GM18858 (cell line): Measurements from ENCODE around the gene SYTL3.
"Not testable (repeated sequence)": the region's sequence is repeated elsewhere in the genome, so short reads cannot be mapped to it uniquely, and the experiment has no call there.

Experiments
- ATAC-seq: cut with Tn5 transposase; IDR thresholded peaks from one replicate; pipeline ENCODE4 v1.9.1; 2021; ENCODE audit not compliant: unreplicated experiment

The SYTL3 gene

GRCh38 chr6:158661156-158661685 lies 11.4 kb downstream of the SYTL3 start:
- no peak for ATAC-seq

DNA sequence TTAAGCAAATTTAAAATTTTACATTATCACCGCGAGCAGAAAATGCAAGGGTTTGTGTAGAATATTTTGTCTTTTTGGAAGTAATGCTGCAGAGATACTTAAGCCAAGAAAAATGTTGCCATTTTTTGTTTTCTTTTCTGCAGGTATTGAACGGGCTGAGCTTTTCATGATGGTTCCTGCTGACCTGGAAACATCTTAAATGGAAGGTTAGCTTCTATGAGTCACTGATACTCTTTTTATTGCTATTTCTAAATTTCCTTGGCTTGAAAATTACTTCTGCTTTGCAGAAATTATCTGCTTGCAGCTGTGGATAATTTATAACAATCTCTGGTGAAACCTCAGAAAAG lies 12.7 kb downstream of the SYTL3 start:
- no peak for ATAC-seq

DNA sequence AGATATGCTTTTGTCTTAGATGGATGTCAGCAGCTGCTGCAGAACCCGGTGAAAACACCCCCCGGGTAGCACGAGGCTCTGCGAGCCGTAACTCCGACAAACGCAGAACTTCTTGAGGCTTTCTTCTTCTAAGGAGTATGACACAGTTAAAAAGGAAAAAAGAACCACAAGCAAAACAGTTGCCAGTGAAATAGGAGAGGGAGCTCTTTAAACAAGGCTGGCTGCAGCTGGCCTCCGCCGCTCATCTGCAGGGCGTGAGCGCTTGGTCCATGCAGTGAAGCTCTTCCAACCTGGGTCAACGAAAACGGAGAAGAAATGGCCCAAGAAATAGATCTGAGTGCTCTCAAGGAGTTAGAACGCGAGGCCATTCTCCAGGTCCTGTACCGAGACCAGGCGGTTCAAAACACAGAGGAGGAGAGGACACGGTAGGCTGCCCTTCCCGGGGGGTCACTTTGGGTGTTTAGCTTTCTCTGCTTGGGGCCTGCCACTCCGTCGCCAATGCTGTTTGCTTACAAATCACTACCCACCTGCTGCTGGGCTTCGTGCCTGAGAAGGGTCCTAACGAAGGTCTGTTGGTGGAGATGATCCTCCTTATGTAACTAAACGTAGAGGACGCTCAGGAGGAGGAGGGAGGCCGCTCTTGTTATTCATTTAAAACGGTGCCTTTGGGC lies 13.2 kb downstream of the SYTL3 start:
- ATAC-seq, result no peak

DNA sequence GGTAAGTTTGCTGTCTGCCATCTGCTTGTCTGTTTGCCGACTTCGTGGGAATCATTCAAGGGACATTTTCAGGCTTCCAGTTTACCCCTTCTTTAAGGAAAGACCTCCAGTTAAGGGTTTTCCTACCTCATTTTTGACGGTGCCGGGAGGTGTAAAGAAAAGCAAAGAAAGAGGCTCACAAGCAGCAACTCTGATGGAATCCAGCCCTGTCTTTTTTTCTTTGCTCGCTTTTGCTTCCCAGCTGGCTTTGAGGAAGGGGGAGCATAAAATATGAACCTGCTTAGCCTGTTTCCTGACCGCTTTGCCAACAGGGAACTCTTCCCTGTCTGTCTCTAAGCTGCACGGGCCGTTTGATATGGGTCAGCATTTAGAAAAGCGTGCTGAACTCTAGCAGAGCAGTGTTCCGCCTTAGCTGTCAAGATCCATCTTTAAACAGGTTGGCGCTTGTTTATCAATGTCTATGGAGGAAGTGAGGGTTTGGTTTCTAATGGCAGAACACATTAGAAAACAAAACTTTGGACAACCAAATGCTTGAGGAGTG lies 13.8 kb downstream of the SYTL3 start:
- no peak for ATAC-seq

DNA sequence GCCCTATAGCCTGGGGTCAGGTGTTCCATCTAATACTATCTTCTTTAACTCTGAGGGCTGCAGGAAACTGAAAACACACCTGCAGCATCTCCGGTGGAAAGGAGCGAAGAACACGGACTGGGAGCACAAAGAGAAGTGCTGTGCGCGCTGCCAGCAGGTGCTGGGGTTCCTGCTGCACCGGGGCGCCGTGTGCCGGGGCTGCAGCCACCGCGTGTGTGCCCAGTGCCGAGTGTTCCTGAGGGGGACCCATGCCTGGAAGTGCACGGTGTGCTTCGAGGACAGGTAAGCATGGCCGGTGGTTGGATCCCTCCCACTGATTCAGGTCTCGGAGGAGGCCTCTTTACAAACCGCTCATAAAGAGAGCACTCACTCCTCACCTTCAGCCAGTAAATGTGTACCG lies 15.5 kb downstream of the SYTL3 start:
- ATAC-seq, result no peak

GRCh38 chr6:158666628-158667359 lies 16.9 kb downstream of the SYTL3 start:
- no peak for ATAC-seq

DNA sequence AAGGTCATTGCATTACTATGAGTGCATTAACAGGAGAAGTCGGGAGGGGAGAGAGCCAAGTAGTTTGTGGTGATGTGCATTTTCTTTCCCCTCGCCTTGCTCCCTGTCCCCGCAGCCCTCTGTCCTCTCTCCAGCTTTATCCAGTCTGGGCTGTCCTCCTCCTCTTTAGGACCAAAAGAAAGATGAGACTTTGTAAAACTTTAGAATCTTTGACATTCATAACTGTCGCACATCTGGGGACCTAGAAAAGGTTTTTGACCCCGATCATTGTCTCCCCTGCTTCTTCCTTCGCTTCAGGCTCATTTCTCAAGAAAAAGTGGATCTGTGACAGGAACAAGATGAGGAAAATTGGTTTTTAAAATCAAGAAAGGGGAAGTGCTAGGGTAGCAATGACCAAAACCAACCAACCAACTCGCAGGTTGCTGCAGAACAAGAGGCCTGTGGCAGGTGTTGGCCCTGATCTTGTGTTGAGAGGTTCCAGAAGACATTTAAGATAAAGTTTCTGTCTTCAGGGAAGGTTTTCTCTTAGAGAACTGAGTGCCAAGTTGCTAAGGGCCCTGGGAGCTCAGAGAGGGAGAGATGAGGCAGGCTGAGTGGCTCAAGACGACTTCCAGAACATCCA lies 17.6 kb downstream of the SYTL3 start:
- ATAC-seq, result no peak

DNA sequence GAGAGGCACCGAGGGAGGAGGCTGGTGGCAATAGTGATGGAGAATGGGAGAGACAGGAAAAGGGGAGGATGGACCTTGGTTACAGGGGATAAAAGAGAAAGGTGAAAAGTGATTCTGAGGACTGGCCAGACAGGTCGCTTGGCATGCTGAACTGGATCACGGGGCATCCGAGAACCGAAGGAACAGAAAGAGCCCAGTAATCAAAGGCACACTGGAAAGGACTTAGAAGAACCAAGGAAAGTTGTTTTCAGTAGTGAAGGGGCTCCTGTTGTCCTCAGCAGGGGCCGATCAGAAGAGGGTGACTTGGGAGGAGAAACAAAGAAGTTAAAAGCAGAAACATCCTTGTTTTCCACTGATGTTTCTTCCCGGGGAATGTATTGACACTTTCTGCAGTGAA lies 18.9 kb downstream of the SYTL3 start:
- no peak for ATAC-seq

DNA sequence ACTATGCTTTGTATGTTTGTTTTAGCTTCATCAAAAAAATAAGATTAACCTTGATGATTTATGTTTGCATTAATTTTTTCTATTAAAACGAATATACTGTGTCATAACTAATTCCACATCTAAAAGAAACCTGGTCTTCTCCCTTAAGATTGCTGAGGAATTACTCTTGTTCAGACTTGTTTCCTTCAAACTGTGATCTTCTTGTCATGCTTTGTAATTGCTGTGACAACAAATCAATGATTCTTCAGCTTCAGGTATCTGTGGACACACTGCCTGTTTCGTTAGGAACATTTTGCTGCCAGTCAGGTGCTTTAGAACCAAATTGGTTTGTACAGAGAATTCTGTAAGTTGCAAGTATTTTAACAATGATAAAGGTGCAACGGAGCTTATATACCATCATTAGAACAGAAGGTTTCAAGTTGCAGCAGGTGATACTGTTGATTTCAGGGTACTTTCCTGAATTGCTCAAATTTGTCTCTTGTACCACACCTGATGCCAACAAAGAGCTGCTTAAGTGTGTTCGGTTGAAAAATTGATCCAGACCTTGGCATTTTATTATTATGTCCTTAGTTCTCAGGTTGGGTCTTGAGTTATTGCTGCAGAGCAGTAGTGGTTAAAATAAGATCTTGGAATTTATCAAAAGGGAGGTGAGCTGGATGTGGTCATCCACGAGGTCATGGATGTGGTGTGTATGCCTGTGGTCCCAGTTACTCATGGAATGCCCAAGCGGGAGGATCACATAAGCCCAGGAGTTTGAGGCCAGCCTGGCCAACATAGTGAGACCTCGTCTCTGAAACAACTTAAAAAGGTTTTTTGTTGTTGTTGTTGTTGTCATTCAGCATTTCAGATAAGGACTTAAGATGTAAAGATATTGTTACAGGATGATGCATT lies 19.5 kb downstream of the SYTL3 start:
- no peak for ATAC-seq

DNA sequence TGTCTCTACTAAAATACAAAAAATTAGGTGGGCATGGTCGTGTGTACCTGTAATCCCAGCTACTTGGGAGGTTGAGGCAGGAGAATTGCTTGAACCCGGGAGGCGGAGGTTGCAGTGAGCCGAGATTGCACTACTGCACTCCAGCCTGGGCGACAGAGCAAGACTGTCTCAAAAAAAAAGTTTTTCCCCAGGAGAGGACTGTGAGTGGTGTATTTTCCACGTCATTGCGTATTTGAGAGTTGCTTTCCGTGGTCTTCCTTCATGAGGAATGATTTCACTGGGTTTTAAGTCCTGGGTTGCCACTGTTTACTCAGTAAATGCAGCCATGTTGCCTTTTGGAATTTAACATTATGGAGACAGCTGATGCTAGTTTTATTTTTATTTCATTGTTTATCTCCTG lies 22.3 kb downstream of the SYTL3 start:
- not testable (repeated sequence) for ATAC-seq

- no peak for ATAC-seq
Measured at GRCh38 chr6:158672726-158673125, 22.9 kb downstream of the SYTL3 start.

- no peak for ATAC-seq
Measured at GRCh38 chr6:158674342-158675131, 24.7 kb downstream of the SYTL3 start.

- ATAC-seq, result not testable (repeated sequence)
Measured at GRCh38 chr6:158677094-158677493, 27.2 kb downstream of the SYTL3 start.

DNA sequence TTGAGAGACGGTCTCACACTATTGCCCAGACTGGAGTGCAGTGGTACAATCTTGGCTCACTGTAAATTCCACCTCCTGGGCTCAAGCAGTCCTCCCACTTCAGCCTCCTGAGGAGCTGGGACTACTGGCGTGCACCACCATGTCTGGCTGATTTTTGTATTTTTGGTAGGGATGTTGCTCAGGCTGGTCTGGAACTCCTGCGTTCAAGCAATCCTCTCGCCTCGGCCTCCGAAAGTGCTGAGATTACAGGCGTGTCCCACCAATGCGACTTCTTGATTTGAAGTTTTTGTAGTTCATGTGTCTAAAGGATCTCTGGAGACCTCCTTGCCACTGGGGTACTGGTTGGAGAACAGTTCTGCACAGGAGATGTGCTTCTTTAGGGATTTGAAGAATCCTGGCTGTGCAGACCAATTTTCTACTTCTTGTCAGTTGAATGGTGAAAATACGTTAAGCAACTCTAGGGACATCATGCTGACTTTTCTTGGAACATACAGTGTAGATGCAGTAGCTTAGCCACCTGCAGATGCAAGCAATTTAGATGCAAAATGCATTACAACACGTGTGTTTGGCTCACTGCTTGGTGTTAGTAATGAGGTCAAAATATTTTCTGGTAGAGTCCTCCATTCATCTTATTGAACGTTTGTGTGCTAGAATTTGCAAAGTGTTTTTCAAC lies 28.2 kb downstream of the SYTL3 start:
- ATAC-seq, result no peak

DNA sequence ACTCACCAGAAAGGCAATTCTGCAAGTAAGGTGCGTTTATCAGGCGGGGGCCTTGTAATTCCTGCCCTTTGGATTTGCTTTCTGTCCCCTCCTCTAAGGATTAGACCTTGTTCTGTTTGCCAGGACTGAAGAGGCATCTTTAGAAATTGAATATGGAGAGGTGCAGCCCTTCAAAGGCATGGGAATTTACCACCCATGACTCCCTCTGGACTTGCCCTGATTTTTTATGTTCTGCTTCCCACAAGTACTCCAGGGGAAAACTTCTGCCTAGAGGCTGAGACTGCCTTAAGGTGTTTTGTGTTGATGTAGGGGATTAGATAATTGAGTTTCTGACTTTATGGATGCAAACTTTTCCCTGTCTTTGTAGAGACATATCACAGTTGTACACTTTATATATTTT lies 30.2 kb downstream of the SYTL3 start:
- ATAC-seq, result no peak

DNA sequence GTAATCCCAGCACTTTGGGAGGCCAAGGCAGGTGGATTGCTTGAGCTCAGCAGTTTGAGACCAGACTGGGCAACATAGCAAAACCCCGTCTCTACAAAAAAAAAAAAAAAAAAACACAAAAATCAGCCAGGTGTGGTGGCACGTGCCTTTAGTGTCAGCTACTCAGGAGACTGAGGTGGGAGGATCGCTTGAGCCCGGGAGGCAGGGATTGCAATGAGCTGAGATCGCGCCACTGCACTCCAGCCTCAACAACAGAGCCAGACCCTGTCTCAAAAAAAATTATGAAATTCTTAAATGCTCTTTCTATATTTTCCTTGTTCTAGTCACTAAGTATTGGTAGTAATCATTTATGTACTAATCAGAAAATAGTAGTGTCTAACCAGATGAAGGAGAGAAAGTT lies 30.6 kb downstream of the SYTL3 start:
- no peak for ATAC-seq

DNA sequence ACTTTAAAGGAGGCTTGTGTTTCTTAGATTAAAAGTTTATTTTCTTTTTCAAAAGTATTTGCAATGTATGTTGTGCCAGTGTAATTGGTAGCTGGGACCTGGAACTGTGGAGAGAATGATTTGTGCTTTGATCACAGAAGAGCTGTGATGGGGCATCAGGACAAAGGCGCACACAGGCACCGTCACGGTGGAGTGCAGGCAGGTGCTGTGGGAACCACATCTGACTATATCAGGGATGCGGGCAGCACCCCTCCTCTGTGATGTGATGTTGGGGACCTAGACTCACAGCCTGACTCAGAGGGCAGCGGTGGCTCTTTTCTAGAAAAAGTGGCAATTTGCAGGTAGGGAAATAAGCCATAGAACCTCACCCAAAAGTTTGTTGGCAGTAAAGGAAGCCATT lies 34.5 kb downstream of the SYTL3 start:
- no peak for ATAC-seq

DNA sequence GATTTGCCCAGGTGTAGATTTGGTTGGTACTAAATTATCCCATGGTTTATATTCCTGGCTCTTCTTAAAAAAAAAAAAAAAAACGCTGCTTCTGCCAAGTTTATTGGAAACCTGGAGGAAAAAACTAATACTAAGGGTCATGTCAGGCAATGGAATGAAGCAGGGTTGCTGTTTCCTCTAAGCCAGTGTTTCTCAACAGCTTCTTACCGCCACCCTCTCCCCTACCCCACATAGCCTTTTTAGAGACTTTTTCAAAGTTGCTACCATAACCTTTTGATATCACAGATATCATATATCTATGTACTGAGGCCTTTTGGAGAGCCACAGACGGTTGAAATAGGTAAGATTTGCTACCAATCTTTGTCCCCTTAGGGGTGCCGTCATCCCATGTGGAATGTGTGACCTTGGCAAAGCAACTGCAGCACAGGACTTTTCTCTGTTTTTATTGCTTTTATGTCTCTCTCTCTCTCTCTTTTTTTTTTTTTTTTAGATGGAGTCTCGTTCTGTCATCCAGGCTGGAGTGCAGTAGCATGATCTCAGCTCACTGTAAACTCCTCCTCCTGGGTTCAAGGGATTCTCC lies 35.0 kb downstream of the SYTL3 start:
- no peak for ATAC-seq

DNA sequence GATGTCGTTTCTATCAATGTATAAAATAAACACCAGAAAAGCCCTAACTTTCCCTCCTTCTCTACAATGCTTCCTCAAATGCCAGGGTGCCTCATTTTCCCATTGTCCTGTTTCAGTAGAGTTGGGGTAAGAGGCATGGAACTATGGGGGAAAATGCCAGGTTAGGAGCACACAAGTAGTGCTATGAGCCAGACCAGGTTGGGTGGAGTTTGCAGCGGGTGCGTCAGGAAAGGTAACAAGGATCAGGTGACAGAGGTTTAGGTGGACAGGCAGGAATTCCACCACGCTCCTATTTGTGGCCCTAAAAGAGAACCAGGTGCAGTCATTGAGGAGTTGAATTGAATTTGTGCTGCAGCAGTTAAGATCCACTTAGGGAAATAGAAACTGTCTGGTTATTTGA lies 36.5 kb downstream of the SYTL3 start:
- no peak for ATAC-seq
